Esophagus squamous epithelium (tissue), 4 donors: ENCODE measurements around the gene GALM.

ENCODE experiments used
- POLR2A ChIP-seq, 4 donors: fragments of 450-650 bp; IDR thresholded peaks; one replicate each; pipeline ENCODE4 v1.6.1; 2017; ENCODE audit warnings: antibody characterized with exemption in 4 of 4, mild to moderate bottlenecking in 4 of 4, moderate library complexity in 3 of 4
- TF ChIP-seq, protein P1 (sequence below), 6 experiments: fragments of 450-650 bp in 4 of 6; fragments of 200-600 bp in 2 of 6; sonication (generic) in 2 of 6; IDR thresholded peaks; one replicate each; pipeline ENCODE4 v1.5.1; 2016 to 2019; ENCODE audit warnings: antibody characterized with exemption in 6 of 6, mild to moderate bottlenecking in 4 of 6, moderate library complexity in 4 of 6

GRCh38 chr2:38626326-38627035, 39.4 kb upstream of the GALM start:
- TF ChIP-seq, protein P1, sequence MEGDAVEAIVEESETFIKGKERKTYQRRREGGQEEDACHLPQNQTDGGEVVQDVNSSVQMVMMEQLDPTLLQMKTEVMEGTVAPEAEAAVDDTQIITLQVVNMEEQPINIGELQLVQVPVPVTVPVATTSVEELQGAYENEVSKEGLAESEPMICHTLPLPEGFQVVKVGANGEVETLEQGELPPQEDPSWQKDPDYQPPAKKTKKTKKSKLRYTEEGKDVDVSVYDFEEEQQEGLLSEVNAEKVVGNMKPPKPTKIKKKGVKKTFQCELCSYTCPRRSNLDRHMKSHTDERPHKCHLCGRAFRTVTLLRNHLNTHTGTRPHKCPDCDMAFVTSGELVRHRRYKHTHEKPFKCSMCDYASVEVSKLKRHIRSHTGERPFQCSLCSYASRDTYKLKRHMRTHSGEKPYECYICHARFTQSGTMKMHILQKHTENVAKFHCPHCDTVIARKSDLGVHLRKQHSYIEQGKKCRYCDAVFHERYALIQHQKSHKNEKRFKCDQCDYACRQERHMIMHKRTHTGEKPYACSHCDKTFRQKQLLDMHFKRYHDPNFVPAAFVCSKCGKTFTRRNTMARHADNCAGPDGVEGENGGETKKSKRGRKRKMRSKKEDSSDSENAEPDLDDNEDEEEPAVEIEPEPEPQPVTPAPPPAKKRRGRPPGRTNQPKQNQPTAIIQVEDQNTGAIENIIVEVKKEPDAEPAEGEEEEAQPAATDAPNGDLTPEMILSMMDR (IDR thresholded peaks at IDR 0.05), result no peak
- no peak for TF ChIP-seq POLR2A (IDR thresholded peaks at IDR 0.05)
